Hematopoietic multipotent progenitor cell (in vitro differentiated cells): Measurements from ENCODE around the gene PCNA. TPM values are rescaled to one million over a fixed set of nuclear protein-coding genes. Genes with fewer than 3 reads are reported as not detected.
"Not testable (repeated sequence)": the region's sequence is repeated elsewhere in the genome, so short reads cannot be mapped to it uniquely, and the experiment has no call there.

Experiments used
- DNase-seq, 3 donors: peaks; one replicate each; pipeline ENCODE4 v3.0.0-alpha.2; 2011 to 2015; ENCODE audit warnings: low read depth in 2 of 3, low spot score in 2 of 3
- total RNA-seq: library from RNA; depleted of rRNA; stranded (reverse); fragments of >200 nt; gene quantifications from one replicate; pipeline ENCODE4 v1.2.3, GENCODE V29; 2012

Gene PCNA
- total RNA-seq, 1 donor = 153 TPM

GRCh38 chr20:5100684-5101347 is 18.9 kb downstream of the PCNA start:
- peak in 2 of 3 donors; percentile 67 to 72 for DNase-seq

GRCh38 chr20:5099909-5100308 is 19.8 kb downstream of the PCNA start:
- DNase-seq = not testable (repeated sequence)

- not testable (repeated sequence) for DNase-seq
Measured at GRCh38 chr20:5099009-5099408, 20.7 kb downstream of the PCNA start.

GRCh38 chr20:5096463-5096862 is 23.3 kb downstream of the PCNA start:
- DNase-seq = no peak

GRCh38 chr20:5095931-5096330 is 23.8 kb downstream of the PCNA start:
- DNase-seq = no peak

GRCh38 chr20:5095454-5095853 is 24.3 kb downstream of the PCNA start:
- DNase-seq = no peak

GRCh38 chr20:5092765-5093339 is 26.9 kb downstream of the PCNA start:
- DNase-seq = no peak

- no peak for DNase-seq
Measured at GRCh38 chr20:5091902-5092301, 27.9 kb downstream of the PCNA start.

GRCh38 chr20:5090191-5090590 is 29.6 kb downstream of the PCNA start:
- DNase-seq = peak in 2 of 3 donors; percentile 51 to 76

GRCh38 chr20:5088688-5089087 is 31.1 kb downstream of the PCNA start:
- DNase-seq = no peak

- DNase-seq = peak in 2 of 3 donors; percentile 43 to 61
Measured at GRCh38 chr20:5085380-5085779, 34.4 kb downstream of the PCNA start.

- peak in 2 of 3 donors; percentile 89 to 93 for DNase-seq
Measured at GRCh38 chr20:5080384-5080877, 39.3 kb downstream of the PCNA start.

- DNase-seq = peak; percentile 33 to 97 (median 92)
Measured at GRCh38 chr20:5078399-5078958, 41.3 kb downstream of the PCNA start.

- DNase-seq = no peak
Measured at GRCh38 chr20:5077761-5078387, 41.9 kb downstream of the PCNA start.

- DNase-seq = not testable (repeated sequence)
Measured at GRCh38 chr20:5076913-5077312, 42.8 kb downstream of the PCNA start.

GRCh38 chr20:5074232-5074674 is 45.5 kb downstream of the PCNA start:
- no peak for DNase-seq

- no peak for DNase-seq
Measured at GRCh38 chr20:5073660-5074231, 46.0 kb downstream of the PCNA start.

GRCh38 chr20:5072756-5073659 is 46.8 kb downstream of the PCNA start:
- DNase-seq = no peak

- not testable (repeated sequence) for DNase-seq
Measured at GRCh38 chr20:5071942-5072341, 47.8 kb downstream of the PCNA start.

- DNase-seq = no peak
Measured at GRCh38 chr20:5070570-5070969, 49.2 kb downstream of the PCNA start.
